MM.1S (cell line): ENCODE data around the gene CHD9NB.

Experiments used
- EZH2 ChIP-seq: fragments of 300-600 bp; sonication (generic); optimal IDR thresholded peaks from 2 replicates; pipeline ENCODE3; 2017; ENCODE audit warnings: low read depth, mild to moderate bottlenecking, antibody characterized with exemption, low read length, mixed read lengths
- TF ChIP-seq, protein P1 (sequence below): fragments of 300-600 bp; sonication (generic); IDR thresholded peaks from 2 replicates; pipeline ENCODE4 v1.5.1; 2016; ENCODE audit warnings: antibody characterized with exemption, low read length, mixed read lengths

DNA sequence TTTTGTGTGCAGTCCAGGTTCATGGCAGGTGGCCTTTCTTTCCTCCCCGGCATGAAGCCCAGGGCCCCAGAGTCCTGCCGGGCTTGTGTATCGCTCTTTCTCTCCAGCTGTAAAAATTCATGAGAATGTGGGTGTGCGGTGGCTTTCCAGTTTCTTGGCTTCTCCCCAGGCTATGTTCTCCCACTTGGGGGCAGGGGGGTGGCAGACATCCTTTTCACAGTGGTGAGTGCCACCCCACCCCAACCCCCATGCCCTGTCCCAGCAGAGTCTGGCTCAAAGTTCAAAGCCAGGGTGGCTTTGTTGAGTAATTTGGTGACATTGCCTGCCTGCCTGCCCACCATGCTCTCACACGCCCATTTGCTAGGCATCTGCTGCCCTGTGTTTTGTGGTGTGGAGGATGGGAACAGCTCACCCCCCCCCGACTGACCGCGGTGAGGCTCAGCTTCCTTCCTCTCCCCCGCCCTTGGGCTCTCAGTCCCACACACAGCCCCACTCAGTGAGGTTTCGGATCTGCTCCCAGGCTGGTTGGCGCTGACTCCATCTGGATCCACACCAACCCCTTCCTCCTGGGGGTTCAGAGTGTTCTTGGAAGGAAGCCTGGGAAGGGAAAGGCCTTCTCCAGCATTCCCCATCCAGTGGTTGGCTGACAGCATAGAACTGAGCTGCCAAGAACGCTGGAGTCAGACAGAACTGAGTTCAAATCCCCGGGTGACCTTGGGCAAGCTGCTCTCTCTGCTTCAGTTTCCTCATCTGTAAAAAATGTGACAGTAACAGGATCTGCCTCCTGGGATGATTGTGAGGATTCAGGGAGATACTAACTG lies 38.1 kb upstream of the CHD9NB start:
- TF ChIP-seq, protein P1, sequence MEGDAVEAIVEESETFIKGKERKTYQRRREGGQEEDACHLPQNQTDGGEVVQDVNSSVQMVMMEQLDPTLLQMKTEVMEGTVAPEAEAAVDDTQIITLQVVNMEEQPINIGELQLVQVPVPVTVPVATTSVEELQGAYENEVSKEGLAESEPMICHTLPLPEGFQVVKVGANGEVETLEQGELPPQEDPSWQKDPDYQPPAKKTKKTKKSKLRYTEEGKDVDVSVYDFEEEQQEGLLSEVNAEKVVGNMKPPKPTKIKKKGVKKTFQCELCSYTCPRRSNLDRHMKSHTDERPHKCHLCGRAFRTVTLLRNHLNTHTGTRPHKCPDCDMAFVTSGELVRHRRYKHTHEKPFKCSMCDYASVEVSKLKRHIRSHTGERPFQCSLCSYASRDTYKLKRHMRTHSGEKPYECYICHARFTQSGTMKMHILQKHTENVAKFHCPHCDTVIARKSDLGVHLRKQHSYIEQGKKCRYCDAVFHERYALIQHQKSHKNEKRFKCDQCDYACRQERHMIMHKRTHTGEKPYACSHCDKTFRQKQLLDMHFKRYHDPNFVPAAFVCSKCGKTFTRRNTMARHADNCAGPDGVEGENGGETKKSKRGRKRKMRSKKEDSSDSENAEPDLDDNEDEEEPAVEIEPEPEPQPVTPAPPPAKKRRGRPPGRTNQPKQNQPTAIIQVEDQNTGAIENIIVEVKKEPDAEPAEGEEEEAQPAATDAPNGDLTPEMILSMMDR, result no peak
- TF ChIP-seq EZH2, result no peak
